GM10266 (cell line): ENCODE measurements around the gene GABRG3.

Source experiments
- DNase-seq: peaks from one replicate; pipeline ENCODE4 v3.0.0; 2012; ENCODE audit errors: extremely low spot score
- CTCF ChIP-seq: IDR thresholded peaks from 2 replicates; pipeline ENCODE4 v1.5.1; 2012; ENCODE audit warnings: mild to moderate bottlenecking, low read depth; ENCODE audit not compliant: control insufficient read depth, insufficient read depth; ENCODE audit errors: missing control alignments

GABRG3 gene

GRCh38 chr15:27512281-27513001 lies 541.5 kb downstream of the GABRG3 start:
- TF ChIP-seq CTCF: no peak
- DNase-seq: no peak

GRCh38 chr15:27514526-27514925 lies 543.5 kb downstream of the GABRG3 start:
- no peak for TF ChIP-seq CTCF
- DNase-seq: no peak

DNA sequence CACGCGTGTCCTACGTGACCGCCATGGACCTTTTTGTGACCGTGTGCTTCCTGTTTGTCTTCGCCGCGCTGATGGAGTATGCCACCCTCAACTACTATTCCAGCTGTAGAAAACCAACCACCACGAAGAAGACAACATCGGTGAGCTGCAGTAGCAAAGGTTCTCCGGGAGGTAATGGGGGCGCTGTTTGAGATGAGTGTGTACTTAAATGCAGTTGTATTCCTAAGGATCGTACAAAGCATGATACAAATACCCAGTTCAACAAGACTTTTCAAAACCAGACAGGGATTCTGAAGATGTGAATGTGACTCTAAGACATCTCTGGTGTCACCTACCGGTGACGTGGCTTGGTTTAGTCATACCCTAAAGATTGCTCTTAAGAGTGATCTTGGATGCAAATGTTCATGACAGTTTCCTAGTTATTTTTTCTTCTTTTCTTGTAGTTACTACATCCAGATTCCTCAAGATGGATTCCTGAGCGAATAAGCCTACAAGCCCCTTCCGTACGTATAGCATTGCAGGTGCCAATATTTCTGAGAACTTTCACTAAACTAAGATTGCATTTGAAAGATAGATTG lies 556.6 kb downstream of the GABRG3 start:
- no peak for TF ChIP-seq CTCF
- DNase-seq: no peak

DNA sequence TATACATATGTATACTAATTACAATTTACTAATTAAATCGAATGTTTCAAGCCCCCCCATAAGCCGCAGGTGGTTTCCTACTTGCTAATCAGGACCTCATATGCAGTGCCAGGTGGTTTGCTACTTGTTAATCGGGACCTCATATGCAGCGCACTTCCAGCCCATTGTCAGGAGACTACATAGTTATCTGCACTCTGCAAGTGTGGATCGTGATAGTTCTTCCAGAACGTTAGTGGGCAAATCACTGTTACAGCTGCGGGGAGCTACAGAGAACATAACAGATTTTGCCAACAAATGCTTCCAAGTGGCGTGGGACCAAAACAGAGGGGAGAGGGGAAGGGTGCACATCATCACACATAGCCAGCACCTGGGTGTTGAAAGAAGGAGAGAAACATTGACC lies 558.4 kb downstream of the GABRG3 start:
- no peak for TF ChIP-seq CTCF
- no peak for DNase-seq

GRCh38 chr15:27530994-27531393 lies 560.0 kb downstream of the GABRG3 start:
- DNase-seq: no peak
- TF ChIP-seq CTCF: no peak

DNA sequence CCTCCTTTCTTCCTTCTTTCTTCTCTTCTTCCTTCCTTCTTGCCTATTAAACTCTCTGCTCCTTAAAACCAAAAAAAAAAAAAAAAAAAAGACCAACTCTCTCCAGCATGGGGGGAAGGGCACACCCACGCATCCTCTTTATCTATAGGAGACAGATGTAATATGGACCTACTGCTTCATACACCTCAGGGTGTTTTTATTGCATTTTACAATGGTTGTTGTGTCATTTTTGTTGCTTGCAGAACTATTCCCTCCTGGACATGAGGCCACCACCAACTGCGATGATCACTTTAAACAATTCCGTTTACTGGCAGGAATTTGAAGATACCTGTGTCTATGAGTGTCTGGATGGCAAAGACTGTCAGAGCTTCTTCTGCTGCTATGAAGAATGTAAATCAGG lies 561.4 kb downstream of the GABRG3 start:
- TF ChIP-seq CTCF: no peak
- no peak for DNase-seq

DNA sequence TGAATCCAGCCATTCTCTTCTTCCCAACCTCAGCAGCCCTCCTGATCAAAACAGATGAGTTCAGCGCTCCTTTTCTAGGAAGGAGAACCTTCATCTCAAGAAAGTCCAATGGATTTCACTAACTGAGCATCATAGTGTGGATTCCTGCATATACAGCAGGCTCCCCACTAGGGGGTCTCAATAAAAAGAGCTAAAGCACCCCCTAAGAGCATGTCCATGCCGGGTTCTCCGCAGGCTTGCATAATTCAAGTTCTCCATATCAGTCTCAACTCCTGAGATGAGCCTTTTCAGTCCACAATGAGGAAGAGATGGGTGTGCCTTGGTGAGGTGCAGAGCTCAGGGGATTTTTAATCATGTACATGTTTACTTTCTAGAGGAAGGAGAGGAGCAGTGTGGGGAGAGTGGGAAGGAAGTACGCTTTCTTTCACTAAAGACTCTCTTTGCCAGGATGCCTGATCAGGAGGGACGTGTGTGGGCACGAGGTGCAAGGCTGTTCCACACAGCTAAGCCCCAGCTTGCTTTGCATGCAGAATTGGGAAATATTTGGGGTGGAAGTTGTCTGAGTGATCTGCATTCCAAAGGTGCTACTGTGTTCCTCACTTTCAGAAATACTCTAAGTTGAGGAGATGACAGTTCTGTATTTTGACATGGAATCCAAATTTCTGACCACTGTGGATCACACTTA lies 564.6 kb downstream of the GABRG3 start:
- TF ChIP-seq CTCF: no peak
- DNase-seq: no peak
